GM12878 (cell line): ENCODE measurements around the gene TMEM63B. TPM values are rescaled to one million over a fixed set of nuclear protein-coding genes. Genes with fewer than 3 reads are reported as not detected.

Experiments used
- ATAC-seq: fragments of 200-7000 bp; cut with Tn5 transposase; 3 replicates; pipeline ENCODE4 v1.9.1; 2020; ENCODE audit warnings: mild to moderate bottlenecking, moderate library complexity
- BruUV-seq: library from RNA; stranded (reverse); fragments of 400-500 nt; replicated peaks from 2 replicates; lab custom pipeline; 2021; lab: Mats Ljungman, UMichigan
- CTCF ChIA-PET: fragments of 300-600 bp; sonication (Branson Sonifier 250); formaldehyde crosslinking; extraction: SDS; loops from one replicate; lab custom pipeline; 2021; ENCODE audit warnings: inconsistent platforms; lab: Yijun Ruan, JAX
- POLR2A ChIA-PET: fragments of 350-600 bp; formaldehyde crosslinking; extraction: SDS; loops from one replicate; lab custom pipeline; 2021; ENCODE audit warnings: inconsistent platforms; lab: Charles Lee
- RAD21 ChIA-PET: fragments of 300-600 bp; sonication (Branson Sonifier 250); formaldehyde crosslinking; loops from one replicate; lab custom pipeline; 2023; ENCODE audit warnings: antibody characterized with exemption; ENCODE audit not compliant: unreplicated experiment; lab: Charles Lee
- SMC1A ChIA-PET: fragments of 300-600 bp; sonication (Branson Sonifier 250); formaldehyde crosslinking; loops from one replicate; lab custom pipeline; 2023; ENCODE audit not compliant: unreplicated experiment, uncharacterized antibody; lab: Charles Lee
- DNase-seq: peaks from one replicate; pipeline ENCODE4 v3.0.0-alpha.2; 2011; ENCODE audit warnings: low read depth, low spot score
- FAIRE-seq: peaks from 3 replicates; lab custom pipeline; 2011; peaks lifted over from hg19 to GRCh38; lab: Jason Lieb, UNC
- H2AFZ ChIP-seq: 2 replicates; pipeline ENCODE4 v1.6.0; 2011; ENCODE audit warnings: low read depth, low read length, control low read depth; ENCODE audit not compliant: control insufficient read depth
- H3K27ac ChIP-seq: 2 replicates; pipeline ENCODE4 v1.5.1; 2011; ENCODE audit warnings: control low read depth; ENCODE audit not compliant: control insufficient read depth, insufficient read depth
- H3K27me3 ChIP-seq, 2 experiments: replicated peaks in 1 of 2; 2 replicates each; pipeline versions ENCODE4 v1.6.0 to v1.6.1; 2011; ENCODE audit warnings: low read length in 1 of 2; ENCODE audit not compliant: control insufficient read depth in 2 of 2, insufficient read depth in 2 of 2
- H3K36me3 ChIP-seq, 2 experiments: 2 replicates each; pipeline ENCODE4 v1.5.1; 2011; ENCODE audit warnings: low read length in 1 of 2; ENCODE audit not compliant: control insufficient read depth in 2 of 2, insufficient read depth in 2 of 2
- H3K4me1 ChIP-seq: 2 replicates; pipeline ENCODE4 v1.6.1; 2011; ENCODE audit warnings: mild to moderate bottlenecking, low read length, moderate library complexity, mixed read lengths; ENCODE audit not compliant: control insufficient read depth, insufficient read depth
- H3K4me2 ChIP-seq: 2 replicates; pipeline ENCODE4 v1.6.0; 2011; ENCODE audit warnings: control low read depth; ENCODE audit not compliant: control insufficient read depth, insufficient read depth
- H3K4me3 ChIP-seq: fragments of 200-600 bp; sonication (generic); 2 replicates; pipeline ENCODE4 v1.5.1; 2016
- H3K79me2 ChIP-seq: 2 replicates; pipeline ENCODE4 v1.6.0; 2011; ENCODE audit warnings: low read length; ENCODE audit not compliant: control insufficient read depth, insufficient read depth
- H3K9ac ChIP-seq: 2 replicates; pipeline ENCODE4 v1.8.0; 2011; ENCODE audit warnings: low read length, control low read depth, mixed read lengths; ENCODE audit not compliant: control insufficient read depth, insufficient read depth
- H3K9me3 ChIP-seq: replicated peaks from 3 replicates; pipeline ENCODE4 v1.5.1; 2011; ENCODE audit warnings: mild to moderate bottlenecking, low read length; ENCODE audit not compliant: control insufficient read depth, insufficient read depth
- H4K20me1 ChIP-seq: 2 replicates; pipeline ENCODE4 v1.6.0; 2011; ENCODE audit not compliant: control insufficient read depth, insufficient read depth
- BRCA1 ChIP-seq: IDR thresholded peaks from 2 replicates; pipeline ENCODE4 v1.6.1; 2011; ENCODE audit warnings: low read depth, low read length, improper control_type of control experiment
- CTCF ChIP-seq, 3 experiments: IDR thresholded peaks in 2 of 3; conservative IDR thresholded peaks in 1 of 3; 2 replicates each; pipeline ENCODE4 v1.5.1; 2011; ENCODE audit warnings: low read depth in 3 of 3, low read length in 3 of 3, mild to moderate bottlenecking in 3 of 3, control low read depth in 2 of 3, moderate library complexity in 2 of 3, inconsistent platforms in 1 of 3, mixed read lengths in 1 of 3; ENCODE audit not compliant: control insufficient read depth in 2 of 3, insufficient read depth in 1 of 3; ENCODE audit errors: extremely low read depth in 1 of 3
- HDAC2 ChIP-seq: fragments of 200-600 bp; sonication (generic); IDR thresholded peaks from 2 replicates; pipeline ENCODE4 v1.6.1; 2017
- RAD51 ChIP-seq: fragments of 450-650 bp; IDR thresholded peaks from 2 replicates; pipeline ENCODE4 v1.6.1; 2016; ENCODE audit warnings: moderate library complexity, mild to moderate bottlenecking, inconsistent platforms
- WGBS: methylation state at CpG from one replicate; pipeline ENCODE4 v1.1.6; 2016; ENCODE audit warnings: low lambda C conversion rate; ENCODE audit not compliant: insufficient replicate concordance, insufficient coverage; ENCODE audit errors: missing lambda C conversion rate; 5-methylcytosine and 5-hydroxymethylcytosine counted together
- in situ Hi-C: fragments of 300-500 bp; cut with MboI; formaldehyde crosslinking; loops from 9 replicates; pipeline ENCODE4 v1.14.3; 2018; ENCODE audit warnings: mixed read lengths
- intact Hi-C: fragments of 100-400 bp; cut with micrococcal nuclease; formaldehyde crosslinking; loops from one replicate; pipeline ENCODE4 v1.14.2; 2022; ENCODE audit not compliant: unreplicated experiment
- polyA plus RNA-seq, 11 experiments: library from polyadenylated mRNA; depleted of rRNA in 4 of 11; unstranded in 6 of 11; stranded (reverse) in 5 of 11; fragments of >200 nt; fragmentation: Nextera tagmentation in 4 of 11; fragmentation: Illumina TruSeq in 1 of 11; extraction: Ambion mirVana in 4 of 11; extraction: Trizol in 1 of 11; gene quantifications; 1 replicate in 1 of 11; 2 replicates in 10 of 11; pipeline versions ENCODE4 v1.2.1 to v1.2.3, GENCODE V29; 2011 to 2016; ENCODE audit warnings: inconsistent platforms in 2 of 11, missing spikeins in 2 of 11, low read depth in 1 of 11
- total RNA-seq, 4 experiments: library from RNA; depleted of rRNA in 3 of 4; stranded (reverse); fragments of >200 nt in 3 of 4; fragmentation: Illumina TruSeq in 1 of 4; extraction: Trizol in 1 of 4; gene quantifications; 2 replicates each; pipeline versions ENCODE4 v1.2.1 to v1.2.3, GENCODE V29; 2013 to 2021

Gene TMEM63B
- total and polyA plus RNA-seq, 10 of the 15 experiments (the other 5 are each of a cell fraction or from before 2014, with no cell fraction given), result 0.09 to 15.0 (median 7.1) TPM; not detected in 1

DNA sequence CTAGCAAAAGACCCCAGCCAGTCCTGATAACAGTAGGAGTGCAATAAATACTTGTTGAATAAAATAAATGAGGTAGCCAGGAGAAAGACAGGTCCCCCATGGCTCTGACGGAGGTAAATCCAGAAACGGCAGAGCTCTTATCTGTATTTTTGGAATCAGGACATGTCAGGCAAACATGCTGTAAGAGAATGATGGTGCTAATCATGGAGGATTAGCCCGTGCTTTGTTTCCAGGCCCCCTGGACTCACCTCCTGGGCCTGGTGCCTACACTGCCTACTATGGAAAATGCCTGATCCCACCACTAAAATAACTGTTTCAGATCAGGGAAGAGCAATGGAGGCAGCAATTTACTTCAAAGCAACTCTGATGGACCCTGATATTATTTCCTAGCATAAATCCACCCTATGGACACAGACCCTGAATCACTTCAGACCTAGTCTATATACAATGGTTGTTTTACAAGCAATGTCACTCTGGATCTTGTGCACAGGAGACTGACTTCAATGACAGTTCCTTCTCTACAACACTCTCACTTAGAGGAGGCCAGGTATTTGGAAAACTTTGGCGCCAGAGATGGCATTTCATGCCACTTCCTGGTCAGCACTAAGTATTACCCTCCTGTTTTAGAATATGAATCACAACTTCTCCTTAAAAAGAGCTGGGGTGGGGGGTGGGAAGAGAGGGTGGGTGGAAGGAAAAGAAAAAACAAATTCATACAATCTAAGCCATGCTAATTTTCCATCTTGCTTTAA lies 6.5 kb upstream of the TMEM63B start:
- no peak for TF ChIP-seq RAD51
- TF ChIP-seq CTCF (IDR thresholded peaks at IDR 0.05 in 2 of 3, conservative IDR thresholded peaks at IDR 0.05 in 1 of 3; ENCODE audit: control insufficient read depth in 2 of 3, extremely low read depth in 1 of 3, insufficient read depth in 1 of 3, low read depth in 3 of 3, low read length in 3 of 3), result no peak
- no peak for TF ChIP-seq BRCA1
- no peak for TF ChIP-seq HDAC2
- TF ChIP-seq, all 136 proteins: peak for 0
- intact Hi-C loops, result no loop called here
- ChIA-PET RAD21 (interaction anchor here (0.5 kb wide), 1 partner anchor 27 kb away, joined by 4 read pairs; no protein-coding TSS in a partner anchor), CTCF (interaction anchor here (0.7 to 1.8 kb wide), 6 partner anchors 12 to 344 kb away, joined by 3 to 11 read pairs (median 4); no protein-coding TSS in a partner anchor), SMC1A (interaction anchor here (0.6 to 1.3 kb wide), 3 partner anchors 12 to 555 kb away, joined by 3 read pairs; partner anchors contain the start of gene HSP90AB1), POLR2A (interaction anchor here (0.7 to 1.3 kb wide), 3 partner anchors 39 to 153 kb away, joined by 3 to 5 read pairs (median 4); no protein-coding TSS in a partner anchor)
- Histone ChIP-seq H3K36me3 (peaks cover 0 to 5% of the 10 kb centered on the region in 2 experiments; a peak in 1 of 4 replicates), H3K9me3 (no peaks in the 10 kb centered on the region), H3K79me2 (peaks cover 97% of the 10 kb centered on the region), H3K4me2 (no peak overlapping the region), H3K27ac (no peak overlapping the region), H3K4me3 (no peak overlapping the region), H3K4me1 (peaks cover 31% of the 10 kb centered on the region), H2AFZ (no peak overlapping the region), H3K9ac (no peak overlapping the region), H3K27me3 (no peaks in the 10 kb centered on the region), H4K20me1 (peaks cover 11% of the 10 kb centered on the region)
- FAIRE-seq (no peak), DNase-seq (no peak), ATAC-seq (no peak)
- in situ Hi-C loops, result no loop called here
- 89% methylated on average over 4 of the region's 4 CpGs for WGBS
- no TSS peak for BruUV-seq
